ENCODE data around the gene REPS2.

GRCh38 chrX:17095161-17095560 is 148.7 kb downstream of the REPS2 start:
- TF ChIP-seq CTCF (IDR thresholded peaks at IDR 0.05) (no peak), POLR2A (IDR thresholded peaks at IDR 0.05) (no peak)

Data from body of pancreas (tissue), 4 donors.